Tibial nerve (tissue), 4 donors: Measurements from ENCODE around the gene SMAD6. TPM values are rescaled to one million over a fixed set of nuclear protein-coding genes. Genes with fewer than 3 reads are reported as not detected.

Source experiments
- DNase-seq, 2 donors: peaks; one replicate each; pipeline ENCODE4 v3.0.0-alpha.2; 2019; ENCODE audit warnings: low spot score in 2 of 2
- H3K27ac ChIP-seq, 4 donors: fragments of 200-600 bp; sonication (generic) in 3 of 4; one replicate each; pipeline ENCODE4 v1.5.1; 2017 to 2019; ENCODE audit warnings: mild to moderate bottlenecking in 1 of 4
- H3K27me3 ChIP-seq, 2 donors: fragments of 200-600 bp; sonication (generic) in 1 of 2; one replicate each; pipeline versions ENCODE4 v1.5.1 to v1.6.0; 2017 to 2019
- H3K36me3 ChIP-seq, 3 donors: fragments of 200-600 bp; sonication (generic); one replicate each; pipeline ENCODE4 v1.5.1; 2018 to 2019
- H3K4me1 ChIP-seq, 4 donors: fragments of 200-600 bp; sonication (generic) in 3 of 4; one replicate each; pipeline ENCODE4 v1.5.1; 2017 to 2019
- H3K4me3 ChIP-seq, 4 donors: fragments of 200-600 bp; sonication (generic) in 3 of 4; one replicate each; pipeline ENCODE4 v1.5.1; 2017 to 2019; ENCODE audit warnings: mild to moderate bottlenecking in 1 of 4, moderate library complexity in 1 of 4
- H3K9me3 ChIP-seq, 4 donors: fragments of 200-600 bp; sonication (generic) in 3 of 4; one replicate each; pipeline ENCODE4 v1.5.1; 2017 to 2019
- CTCF ChIP-seq, 5 experiments: fragments of 200-600 bp in 3 of 5; fragments of 450-650 bp in 2 of 5; sonication (generic) in 3 of 5; IDR thresholded peaks; one replicate each; pipeline ENCODE4 v1.5.1; 2016 to 2019; ENCODE audit warnings: antibody characterized with exemption in 5 of 5, mild to moderate bottlenecking in 3 of 5, moderate library complexity in 2 of 5
- EP300 ChIP-seq, 2 donors: sonication (generic); formaldehyde crosslinking; IDR thresholded peaks; one replicate each; pipeline ENCODE4 v1.6.1; 2017; ENCODE audit warnings: antibody characterized with exemption in 2 of 2, mild to moderate bottlenecking in 1 of 2
- POLR2A ChIP-seq, 2 donors: fragments of 450-650 bp; IDR thresholded peaks; one replicate each; pipeline ENCODE4 v1.6.1; 2017; ENCODE audit warnings: antibody characterized with exemption in 2 of 2, mild to moderate bottlenecking in 2 of 2, moderate library complexity in 2 of 2
- WGBS, 2 donors: methylation state at CpG; one replicate each; pipeline ENCODE4 v1.1.5; 2018; 5-methylcytosine and 5-hydroxymethylcytosine counted together
- total RNA-seq, 4 donors: library from RNA; depleted of rRNA; stranded (reverse); fragments of >200 nt; gene quantifications; one replicate each; pipeline ENCODE4 v1.1.0, GENCODE V29; 2016

The SMAD6 gene
- total RNA-seq, 4 donors from 2014 or later: 41.9 to 57.2 (median 48.6) TPM

DNA sequence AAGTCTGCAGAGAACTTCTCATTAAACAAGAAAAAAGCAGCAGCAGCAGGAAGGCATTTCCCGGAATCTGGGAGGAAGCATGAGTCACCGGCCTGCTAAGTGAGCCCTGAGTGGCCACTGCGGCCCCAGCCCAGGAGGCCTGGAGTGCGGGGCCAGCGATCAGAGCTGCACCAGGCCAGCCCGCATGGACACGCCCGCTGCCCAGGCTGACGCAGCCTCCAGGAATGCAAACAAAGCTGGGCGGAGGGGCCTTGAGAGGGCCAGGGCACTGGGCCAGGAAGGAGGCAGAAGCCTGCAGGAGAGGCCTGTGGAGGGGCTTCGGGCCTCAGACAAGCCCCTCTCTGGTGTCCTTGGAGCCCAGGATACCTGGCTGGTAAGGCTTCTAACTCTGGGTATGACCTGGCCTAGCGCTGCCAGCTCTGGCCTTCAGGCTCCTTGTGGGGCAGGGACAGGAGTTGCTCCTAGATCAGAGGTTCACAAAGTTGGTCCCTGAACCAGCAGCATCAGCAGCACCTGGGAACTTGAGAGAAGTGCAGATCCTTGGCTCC lies 101.2 kb downstream of the SMAD6 start:
- no peak overlapping the region for H3K4me3 ChIP-seq

DNA sequence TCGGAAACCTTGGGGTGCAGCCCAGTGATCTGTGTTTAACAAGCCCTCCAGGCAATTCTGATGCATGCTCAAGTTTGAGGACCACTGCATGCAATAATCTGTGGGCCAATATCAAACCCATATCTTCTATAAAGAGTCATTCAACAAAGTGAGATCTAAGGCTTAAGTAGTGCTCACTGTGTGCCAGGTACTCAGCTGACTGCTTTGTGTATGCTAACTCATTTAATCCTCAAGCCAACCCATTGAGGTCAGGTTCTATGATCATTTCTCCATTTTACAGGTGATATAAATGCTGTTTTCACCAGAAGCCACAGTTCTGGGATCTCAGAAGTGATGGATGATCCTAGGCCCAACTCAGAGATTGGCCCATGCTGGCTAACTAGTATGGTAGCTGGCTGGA lies 101.7 kb downstream of the SMAD6 start:
- H3K4me3 ChIP-seq: no peak overlapping the region
- H3K27me3 ChIP-seq: no peaks in the 10 kb centered on the region
- no peaks in the 10 kb centered on the region for H3K9me3 ChIP-seq
- H3K36me3 ChIP-seq: no peaks in the 10 kb centered on the region
- no peak for DNase-seq
- no peak for TF ChIP-seq CTCF (IDR thresholded peaks at IDR 0.05)
- TF ChIP-seq EP300 (IDR thresholded peaks at IDR 0.05): no peak
- no peak for TF ChIP-seq POLR2A (IDR thresholded peaks at IDR 0.05)
- peaks cover 0 to 61% (median 36%) of the 10 kb centered on the region in 4 donors for H3K4me1 ChIP-seq
- peak overlapping the region; percentile 12 to 95 (median 82) for H3K27ac ChIP-seq
- 91 to 100% methylated on average over 1 of the region's 1 CpG for WGBS, 2 donors

More for the DNA sequence above, 101.2 kb downstream of the SMAD6 start:
- Histone ChIP-seq H3K27me3 (no peaks in the 10 kb centered on the region), H3K9me3 (no peaks in the 10 kb centered on the region), H3K36me3 (no peaks in the 10 kb centered on the region), H3K27ac (peak overlapping the region; percentile 12 to 95 (median 82)), H3K4me1 (peaks cover 0 to 65% (median 36%) of the 10 kb centered on the region in 4 donors)
- peak; percentile 60 to 70 for DNase-seq
- no peak for TF ChIP-seq POLR2A (IDR thresholded peaks at IDR 0.05)
- peak; percentile 26 to 67 for TF ChIP-seq EP300 (IDR thresholded peaks at IDR 0.05)
- WGBS, 2 donors: 4 to 14% methylated on average over 10 to 12 of the region's 12 CpGs

DNA sequence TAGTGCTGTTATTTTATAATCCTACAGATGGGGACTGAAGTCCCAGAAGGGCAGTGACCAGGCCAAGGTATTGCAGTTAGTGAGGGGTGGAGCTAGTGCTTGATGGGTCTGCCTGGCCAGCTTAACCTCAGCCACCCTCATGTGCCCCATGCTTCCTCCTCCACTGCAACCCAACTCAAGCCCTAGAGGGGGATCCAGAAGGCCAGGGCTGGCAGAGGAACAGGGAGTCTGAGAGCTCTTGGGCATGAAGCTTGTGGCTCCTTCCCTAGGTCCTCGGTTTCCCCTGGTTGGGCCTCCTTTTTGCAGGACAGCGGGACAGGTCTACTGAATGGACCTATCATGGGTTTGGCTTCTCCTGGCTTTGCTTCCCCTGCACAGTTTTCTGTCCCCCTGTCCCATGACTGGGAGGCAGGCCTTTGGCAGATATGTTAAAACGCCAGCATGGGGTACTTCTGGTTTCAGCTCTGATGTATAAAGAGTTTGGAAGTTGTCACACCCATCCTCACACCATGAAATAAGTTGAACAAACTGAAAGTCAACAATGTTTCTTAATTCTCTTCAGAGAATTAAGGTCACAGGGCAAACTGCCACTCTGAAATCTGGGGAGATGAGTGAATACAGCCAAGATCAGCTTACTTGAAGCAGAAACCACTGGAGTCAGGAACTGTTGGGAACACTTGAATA lies 103.3 kb downstream of the SMAD6 start:
- Histone ChIP-seq H3K4me3 (no peak overlapping the region), H3K36me3 (no peaks in the 10 kb centered on the region), H3K9me3 (no peaks in the 10 kb centered on the region), H3K27me3 (no peaks in the 10 kb centered on the region), H3K27ac (peak overlapping the region in 2 of 4 donors; percentile 55 to 95), H3K4me1 (peaks cover 0 to 52% (median 35%) of the 10 kb centered on the region in 4 donors)
- 91 to 98% methylated on average over 3 of the region's 3 CpGs for WGBS, 2 donors
- DNase-seq: peak in 1 of 2 donors; percentile 54
- TF ChIP-seq EP300 (IDR thresholded peaks at IDR 0.05): peak in 1 of 2 donors; percentile 14
- no peak for TF ChIP-seq CTCF (IDR thresholded peaks at IDR 0.05)

DNA sequence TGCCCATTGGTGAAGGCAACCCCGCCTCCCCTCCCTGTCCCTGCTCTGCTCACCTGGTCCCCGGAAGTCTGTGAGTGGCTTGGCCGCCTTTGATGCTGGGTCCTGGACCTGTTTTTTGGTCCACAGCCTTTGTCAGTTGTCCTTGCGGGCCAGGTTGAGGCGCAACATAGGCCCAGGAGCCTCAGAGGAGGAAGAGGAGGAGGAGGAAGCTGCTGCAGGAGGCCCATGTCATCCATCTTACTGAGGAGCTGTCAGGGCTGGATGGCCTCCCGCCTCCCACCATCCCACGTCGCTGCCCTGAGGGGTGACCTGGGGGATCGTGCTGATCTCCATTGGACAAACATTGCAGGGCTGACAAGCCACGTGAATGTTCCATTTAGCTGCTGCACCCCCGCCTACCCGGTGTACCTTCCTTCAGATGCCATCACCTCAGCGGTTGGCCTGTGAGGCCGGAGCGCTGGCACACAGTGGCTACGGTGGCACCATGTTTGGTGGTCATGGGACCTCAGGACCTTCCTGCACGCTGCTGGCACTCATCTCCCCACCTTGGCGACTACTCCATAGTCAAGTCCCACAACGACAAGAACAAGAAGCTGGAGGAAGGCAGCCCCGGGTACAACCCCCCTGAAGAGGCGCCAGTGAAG lies 106.3 kb downstream of the SMAD6 start:
- DNase-seq: no peak
- H3K4me1 ChIP-seq: peaks cover 0 to 23% (median 11%) of the 10 kb centered on the region in 4 donors
- no peak overlapping the region for H3K4me3 ChIP-seq
- no peaks in the 10 kb centered on the region for H3K9me3 ChIP-seq
- H3K27ac ChIP-seq: no peak overlapping the region
- no peaks in the 10 kb centered on the region for H3K27me3 ChIP-seq
- 90 to 95% methylated on average over 21 of the region's 21 CpGs for WGBS, 2 donors
- no peaks in the 10 kb centered on the region for H3K36me3 ChIP-seq
- TF ChIP-seq CTCF (IDR thresholded peaks at IDR 0.05): no peak
- no peak for TF ChIP-seq POLR2A (IDR thresholded peaks at IDR 0.05)
- no peak for TF ChIP-seq EP300 (IDR thresholded peaks at IDR 0.05)

DNA sequence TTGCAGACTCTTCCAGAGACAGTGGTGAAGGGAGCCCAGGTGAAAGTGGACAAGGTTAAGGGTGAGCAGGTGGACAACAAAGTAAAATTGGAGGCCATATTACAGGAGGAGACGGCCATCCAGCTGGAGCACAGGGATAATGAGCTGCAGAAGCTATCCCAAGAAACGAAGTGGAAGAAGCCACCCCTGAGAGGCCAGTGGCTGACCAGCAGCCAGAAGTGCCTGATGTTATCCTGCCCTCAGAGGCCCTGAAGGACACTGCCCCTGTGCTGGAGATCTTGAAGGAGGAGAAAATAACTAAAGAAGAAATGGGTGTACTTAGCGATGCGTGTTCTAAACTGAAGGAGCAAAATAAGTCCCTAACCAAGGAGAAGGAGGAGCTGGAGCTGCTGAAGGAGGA lies 107.6 kb downstream of the SMAD6 start:
- H3K4me3 ChIP-seq: no peak overlapping the region
- H3K36me3 ChIP-seq: no peaks in the 10 kb centered on the region
- 77 to 89% methylated on average over 4 of the region's 4 CpGs for WGBS, 2 donors
- TF ChIP-seq POLR2A (IDR thresholded peaks at IDR 0.05) (no peak), EP300 (IDR thresholded peaks at IDR 0.05) (no peak), CTCF (IDR thresholded peaks at IDR 0.05) (no peak)
- H3K9me3 ChIP-seq: peaks cover 0 to 10% (median 0%) of the 10 kb centered on the region in 4 donors
- no peak for DNase-seq
- no peaks in the 10 kb centered on the region for H3K27me3 ChIP-seq
- peaks cover 0 to 9% (median 2%) of the 10 kb centered on the region in 4 donors for H3K4me1 ChIP-seq
- no peak overlapping the region for H3K27ac ChIP-seq
